Measurements from ENCODE around the gene SOWAHA. TPM values are rescaled to one million over a fixed set of nuclear protein-coding genes. Genes with fewer than 3 reads are reported as not detected.

Gene SOWAHA
- total RNA-seq, 1 donor from 2014 or later = not detected

GRCh38 chr5:132825033-132825833, 12.1 kb downstream of the SOWAHA start:
- no peak for DNase-seq (ENCODE audit: extremely low read depth, low read depth, low spot score)

GRCh38 chr5:132825834-132826391, 12.8 kb downstream of the SOWAHA start:
- no peak for DNase-seq (ENCODE audit: extremely low read depth, low read depth, low spot score)

- DNase-seq (ENCODE audit: extremely low read depth, low read depth, low spot score) = no peak
These were observed 13.5 kb downstream of the SOWAHA start for GRCh38 chr5:132826424-132827082.

- no peak for DNase-seq (ENCODE audit: extremely low read depth, low read depth, low spot score)
These were observed 15.0 kb downstream of the SOWAHA start for GRCh38 chr5:132827943-132828673.

- no peak for DNase-seq (ENCODE audit: extremely low read depth, low read depth, low spot score)
These were observed 15.9 kb downstream of the SOWAHA start for GRCh38 chr5:132828846-132829494.

- no peak for DNase-seq (ENCODE audit: extremely low read depth, low read depth, low spot score)
These were observed 16.8 kb downstream of the SOWAHA start for GRCh38 chr5:132829742-132830435.

GRCh38 chr5:132830436-132831094, 17.5 kb downstream of the SOWAHA start, which contains the start of gene SHROOM1:
SHROOM1 (minus strand) TSS chr5:132830647; CDS start chr5:132826140, 4,507 bp downstream.
- no peak for DNase-seq (ENCODE audit: extremely low read depth, low read depth, low spot score)

GRCh38 chr5:132831095-132831860, 18.2 kb downstream of the SOWAHA start:
- no peak for DNase-seq (ENCODE audit: extremely low read depth, low read depth, low spot score)

GRCh38 chr5:132832612-132833011, 19.5 kb downstream of the SOWAHA start:
- no peak for DNase-seq (ENCODE audit: extremely low read depth, low read depth, low spot score)

- no peak for DNase-seq (ENCODE audit: extremely low read depth, low read depth, low spot score)
These were observed 21.0 kb downstream of the SOWAHA start for GRCh38 chr5:132834057-132834456.

GRCh38 chr5:132836852-132837251, 23.8 kb downstream of the SOWAHA start:
- no peak for DNase-seq (ENCODE audit: extremely low read depth, low read depth, low spot score)

GRCh38 chr5:132837868-132838267, 24.8 kb downstream of the SOWAHA start:
- no peak for DNase-seq (ENCODE audit: extremely low read depth, low read depth, low spot score)

GRCh38 chr5:132838516-132839282, 25.6 kb downstream of the SOWAHA start:
- no peak for DNase-seq (ENCODE audit: extremely low read depth, low read depth, low spot score)

GRCh38 chr5:132839426-132840301, 26.6 kb downstream of the SOWAHA start:
- peak; percentile 64 for DNase-seq (ENCODE audit: extremely low read depth, low read depth, low spot score)

GRCh38 chr5:132840313-132840712, 27.2 kb downstream of the SOWAHA start:
- no peak for DNase-seq (ENCODE audit: extremely low read depth, low read depth, low spot score)

GRCh38 chr5:132840896-132841295, 27.8 kb downstream of the SOWAHA start:
- DNase-seq (ENCODE audit: extremely low read depth, low read depth, low spot score) = no peak

GRCh38 chr5:132841305-132841704, 28.2 kb downstream of the SOWAHA start:
- DNase-seq (ENCODE audit: extremely low read depth, low read depth, low spot score) = no peak
